ENCODE data around the gene PRKCE.

PRKCE gene

GRCh38 chr2:45651415-45652089 lies at the start of gene PRKCE:
PRKCE (plus strand) TSS chr2:45651675.
- Histone ChIP-seq H3K27me3 (ENCODE audit: control insufficient read depth in 1 of 2, insufficient read depth in 2 of 2, low read length in 2 of 2) (no peaks in the 10 kb centered on the region), H3K4me3 (ENCODE audit: low read depth in 1 of 2, low read length in 2 of 2) (peak within 1 kb of the TSS; percentile 87 to 90), H3K27ac (ENCODE audit: low read depth, low read length) (peak within 1 kb of the TSS; percentile 95), H3K4me1 (ENCODE audit: control insufficient read depth in 1 of 2, insufficient read depth in 2 of 2, low read length in 2 of 2) (peaks cover 35 to 37% of the 10 kb centered on the region in 2 donors), H3K36me3 (ENCODE audit: control insufficient read depth in 1 of 2, insufficient read depth in 2 of 2, low read length in 2 of 2) (no peaks in the 10 kb centered on the region), H3K9ac (ENCODE audit: low read depth in 1 of 2, low read length in 2 of 2) (peak within 1 kb of the TSS; percentile 93 to 95), H3K9me3 (ENCODE audit: control insufficient read depth in 1 of 2, low read length in 2 of 2) (no peaks in the 10 kb centered on the region)

GRCh38 chr2:45602624-45603023 lies 48.9 kb upstream of the PRKCE start:
- Histone ChIP-seq H3K4me1 (ENCODE audit: control insufficient read depth in 1 of 2, insufficient read depth in 2 of 2, low read length in 2 of 2) (peaks cover 0 to 2% of the 10 kb centered on the region in 2 donors), H3K36me3 (ENCODE audit: control insufficient read depth in 1 of 2, insufficient read depth in 2 of 2, low read length in 2 of 2) (peaks cover 11 to 49% of the 10 kb centered on the region in 2 donors), H3K27me3 (ENCODE audit: control insufficient read depth in 1 of 2, insufficient read depth in 2 of 2, low read length in 2 of 2) (no peaks in the 10 kb centered on the region), H3K4me3 (ENCODE audit: low read depth in 1 of 2, low read length in 2 of 2) (no peak overlapping the region), H3K9me3 (ENCODE audit: control insufficient read depth in 1 of 2, low read length in 2 of 2) (no peaks in the 10 kb centered on the region), H3K9ac (ENCODE audit: low read depth in 1 of 2, low read length in 2 of 2) (no peak overlapping the region), H3K27ac (ENCODE audit: low read depth, low read length) (no peak overlapping the region)

- no peak overlapping the region for H3K9ac ChIP-seq (ENCODE audit: low read depth in 1 of 2, low read length in 2 of 2)
- H3K4me1 ChIP-seq (ENCODE audit: control insufficient read depth in 1 of 2, insufficient read depth in 2 of 2, low read length in 2 of 2): peaks cover 4 to 9% of the 10 kb centered on the region in 2 donors
- no peak overlapping the region for H3K4me3 ChIP-seq (ENCODE audit: low read depth in 1 of 2, low read length in 2 of 2)
- H3K36me3 ChIP-seq (ENCODE audit: control insufficient read depth in 1 of 2, insufficient read depth in 2 of 2, low read length in 2 of 2): peaks cover 0 to 27% of the 10 kb centered on the region in 2 donors
- H3K27ac ChIP-seq (ENCODE audit: low read depth, low read length): no peak overlapping the region
- no peaks in the 10 kb centered on the region for H3K9me3 ChIP-seq (ENCODE audit: control insufficient read depth in 1 of 2, low read length in 2 of 2)
- H3K27me3 ChIP-seq (ENCODE audit: control insufficient read depth in 1 of 2, insufficient read depth in 2 of 2, low read length in 2 of 2): no peaks in the 10 kb centered on the region
These were observed 46.4 kb upstream of the PRKCE start for GRCh38 chr2:45605116-45605515.

GRCh38 chr2:45606796-45607195 lies 44.7 kb upstream of the PRKCE start:
- no peaks in the 10 kb centered on the region for H3K27me3 ChIP-seq (ENCODE audit: control insufficient read depth in 1 of 2, insufficient read depth in 2 of 2, low read length in 2 of 2)
- H3K4me3 ChIP-seq (ENCODE audit: low read depth in 1 of 2, low read length in 2 of 2): no peak overlapping the region
- H3K4me1 ChIP-seq (ENCODE audit: control insufficient read depth in 1 of 2, insufficient read depth in 2 of 2, low read length in 2 of 2): peaks cover 14% of the 10 kb centered on the region in 2 donors
- H3K36me3 ChIP-seq (ENCODE audit: control insufficient read depth in 1 of 2, insufficient read depth in 2 of 2, low read length in 2 of 2): peaks cover 0 to 14% of the 10 kb centered on the region in 2 donors
- no peak overlapping the region for H3K27ac ChIP-seq (ENCODE audit: low read depth, low read length)
- H3K9me3 ChIP-seq (ENCODE audit: control insufficient read depth in 1 of 2, low read length in 2 of 2): no peaks in the 10 kb centered on the region
- H3K9ac ChIP-seq (ENCODE audit: low read depth in 1 of 2, low read length in 2 of 2): no peak overlapping the region

GRCh38 chr2:45607701-45608100 lies 43.8 kb upstream of the PRKCE start:
- Histone ChIP-seq H3K9ac (ENCODE audit: low read depth in 1 of 2, low read length in 2 of 2) (no peak overlapping the region), H3K9me3 (ENCODE audit: control insufficient read depth in 1 of 2, low read length in 2 of 2) (no peaks in the 10 kb centered on the region)

GRCh38 chr2:45610281-45611019 lies 41.0 kb upstream of the PRKCE start:
- Histone ChIP-seq H3K4me1 (ENCODE audit: control insufficient read depth in 1 of 2, insufficient read depth in 2 of 2, low read length in 2 of 2) (peaks cover 15 to 17% of the 10 kb centered on the region in 2 donors), H3K9ac (ENCODE audit: low read depth in 1 of 2, low read length in 2 of 2) (peak overlapping the region; percentile 65 to 75), H3K9me3 (ENCODE audit: control insufficient read depth in 1 of 2, low read length in 2 of 2) (no peaks in the 10 kb centered on the region), H3K27me3 (ENCODE audit: control insufficient read depth in 1 of 2, insufficient read depth in 2 of 2, low read length in 2 of 2) (no peaks in the 10 kb centered on the region), H3K36me3 (ENCODE audit: control insufficient read depth in 1 of 2, insufficient read depth in 2 of 2, low read length in 2 of 2) (no peaks in the 10 kb centered on the region), H3K4me3 (ENCODE audit: low read depth in 1 of 2, low read length in 2 of 2) (peak overlapping the region; percentile 79 to 90), H3K27ac (ENCODE audit: low read depth, low read length) (peak overlapping the region; percentile 1)

More at GRCh38 chr2:45607701-45608100, 43.8 kb upstream of the PRKCE start:
- H3K4me1 ChIP-seq (ENCODE audit: control insufficient read depth in 1 of 2, insufficient read depth in 2 of 2, low read length in 2 of 2): peaks cover 15 to 17% of the 10 kb centered on the region in 2 donors
- H3K36me3 ChIP-seq (ENCODE audit: control insufficient read depth in 1 of 2, insufficient read depth in 2 of 2, low read length in 2 of 2): peaks cover 0 to 10% of the 10 kb centered on the region in 2 donors
- no peak overlapping the region for H3K27ac ChIP-seq (ENCODE audit: low read depth, low read length)
- H3K4me3 ChIP-seq (ENCODE audit: low read depth in 1 of 2, low read length in 2 of 2): no peak overlapping the region
- H3K27me3 ChIP-seq (ENCODE audit: control insufficient read depth in 1 of 2, insufficient read depth in 2 of 2, low read length in 2 of 2): no peaks in the 10 kb centered on the region

- Histone ChIP-seq H3K4me3 (ENCODE audit: low read depth in 1 of 2, low read length in 2 of 2) (peak within 1 kb of the TSS; percentile 79 to 90), H3K27me3 (ENCODE audit: control insufficient read depth in 1 of 2, insufficient read depth in 2 of 2, low read length in 2 of 2) (no peaks in the 10 kb centered on the region), H3K4me1 (ENCODE audit: control insufficient read depth in 1 of 2, insufficient read depth in 2 of 2, low read length in 2 of 2) (peaks cover 15 to 17% of the 10 kb centered on the region in 2 donors), H3K9ac (ENCODE audit: low read depth in 1 of 2, low read length in 2 of 2) (peak within 1 kb of the TSS; percentile 65 to 75), H3K27ac (ENCODE audit: low read depth, low read length) (peak within 1 kb of the TSS; percentile 15), H3K36me3 (ENCODE audit: control insufficient read depth in 1 of 2, insufficient read depth in 2 of 2, low read length in 2 of 2) (no peaks in the 10 kb centered on the region), H3K9me3 (ENCODE audit: control insufficient read depth in 1 of 2, low read length in 2 of 2) (no peaks in the 10 kb centered on the region)
These were observed 40.2 kb upstream of the PRKCE start, which contains the start of gene SRBD1 for GRCh38 chr2:45611020-45611859. SRBD1 (minus strand) TSS chr2:45611267; CDS start chr2:45605441, 5,826 bp downstream.

- Histone ChIP-seq H3K27ac (ENCODE audit: low read depth, low read length) (no peak overlapping the region), H3K9ac (ENCODE audit: low read depth in 1 of 2, low read length in 2 of 2) (no peak overlapping the region), H3K36me3 (ENCODE audit: control insufficient read depth in 1 of 2, insufficient read depth in 2 of 2, low read length in 2 of 2) (no peaks in the 10 kb centered on the region), H3K4me1 (ENCODE audit: control insufficient read depth in 1 of 2, insufficient read depth in 2 of 2, low read length in 2 of 2) (peaks cover 15 to 17% of the 10 kb centered on the region in 2 donors), H3K27me3 (ENCODE audit: control insufficient read depth in 1 of 2, insufficient read depth in 2 of 2, low read length in 2 of 2) (no peaks in the 10 kb centered on the region), H3K4me3 (ENCODE audit: low read depth in 1 of 2, low read length in 2 of 2) (no peak overlapping the region), H3K9me3 (ENCODE audit: control insufficient read depth in 1 of 2, low read length in 2 of 2) (no peaks in the 10 kb centered on the region)
These were observed 39.2 kb upstream of the PRKCE start for GRCh38 chr2:45612285-45612684.

- Histone ChIP-seq H3K4me1 (ENCODE audit: control insufficient read depth in 1 of 2, insufficient read depth in 2 of 2, low read length in 2 of 2) (peaks cover 14 to 15% of the 10 kb centered on the region in 2 donors), H3K9ac (ENCODE audit: low read depth in 1 of 2, low read length in 2 of 2) (no peak overlapping the region), H3K9me3 (ENCODE audit: control insufficient read depth in 1 of 2, low read length in 2 of 2) (no peaks in the 10 kb centered on the region), H3K27me3 (ENCODE audit: control insufficient read depth in 1 of 2, insufficient read depth in 2 of 2, low read length in 2 of 2) (no peaks in the 10 kb centered on the region), H3K27ac (ENCODE audit: low read depth, low read length) (no peak overlapping the region), H3K4me3 (ENCODE audit: low read depth in 1 of 2, low read length in 2 of 2) (no peak overlapping the region), H3K36me3 (ENCODE audit: control insufficient read depth in 1 of 2, insufficient read depth in 2 of 2, low read length in 2 of 2) (no peaks in the 10 kb centered on the region)
These were observed 38.7 kb upstream of the PRKCE start for GRCh38 chr2:45612731-45613130.
